Stimulated activated CD4-positive, alpha-beta T cell treated with anti-CD3 and anti-CD28 coated beads, Interleukin-15, amount 100 ng/mL, for 1 hour (primary cell): ENCODE data around the gene PRDM16.

ENCODE experiments used
- DNase-seq, 2 donors: peaks; one replicate each; pipeline ENCODE4 v3.0.0-alpha.2; 2020; ENCODE audit warnings: low read depth in 1 of 2, low spot score in 1 of 2

PRDM16 gene

GRCh38 chr1:3423245-3423829 lies 354.3 kb downstream of the PRDM16 start:
- no peak for DNase-seq

GRCh38 chr1:3423896-3424611 lies 355.1 kb downstream of the PRDM16 start:
- no peak for DNase-seq

GRCh38 chr1:3425486-3426215 lies 356.6 kb downstream of the PRDM16 start:
- no peak for DNase-seq

- no peak for DNase-seq
These were observed 358.0 kb downstream of the PRDM16 start for GRCh38 chr1:3426956-3427535.

- DNase-seq, result no peak
These were observed 359.0 kb downstream of the PRDM16 start for GRCh38 chr1:3427711-3428704.

GRCh38 chr1:3428899-3429298 lies 359.9 kb downstream of the PRDM16 start:
- no peak for DNase-seq

- DNase-seq, result no peak
These were observed 360.3 kb downstream of the PRDM16 start for GRCh38 chr1:3429320-3429719.

GRCh38 chr1:3429766-3430165 lies 360.8 kb downstream of the PRDM16 start:
- no peak for DNase-seq

GRCh38 chr1:3430406-3430805 lies 361.4 kb downstream of the PRDM16 start:
- DNase-seq, result no peak

- no peak for DNase-seq
These were observed 361.8 kb downstream of the PRDM16 start for GRCh38 chr1:3430820-3431219.

- no peak for DNase-seq
These were observed 362.3 kb downstream of the PRDM16 start for GRCh38 chr1:3431266-3431665.

- DNase-seq, result no peak
These were observed 362.7 kb downstream of the PRDM16 start for GRCh38 chr1:3431686-3432085.

GRCh38 chr1:3432306-3432705 lies 363.3 kb downstream of the PRDM16 start:
- DNase-seq, result no peak

- DNase-seq, result no peak
These were observed 364.1 kb downstream of the PRDM16 start for GRCh38 chr1:3433076-3433475.

- DNase-seq, result no peak
These were observed 364.8 kb downstream of the PRDM16 start for GRCh38 chr1:3433596-3434320.

- DNase-seq, result no peak
These were observed 365.6 kb downstream of the PRDM16 start for GRCh38 chr1:3434406-3435110.

GRCh38 chr1:3435666-3436065 lies 366.7 kb downstream of the PRDM16 start:
- DNase-seq, result no peak

GRCh38 chr1:3436451-3436850 lies 367.4 kb downstream of the PRDM16 start:
- no peak for DNase-seq

GRCh38 chr1:3436901-3437300 lies 367.9 kb downstream of the PRDM16 start:
- no peak for DNase-seq
